Central memory CD8-positive, alpha-beta T cell (primary cell): Measurements from ENCODE around the gene TTBK1.
"Not testable (repeated sequence)": the region's sequence is repeated elsewhere in the genome, so short reads cannot be mapped to it uniquely, and the experiment has no call there.

Experiments
- ATAC-seq: fragments of 150-1000 bp; cut with Tn5 transposase; replicated peaks from 2 replicates; pipeline ENCODE4 v1.10.0; 2022; ENCODE audit warnings: mild to moderate bottlenecking, moderate FRiP score, moderate number of reproducible peaks; ENCODE audit not compliant: poor library complexity, severe bottlenecking; ENCODE audit errors: extremely low read depth
- DNase-seq, 2 donors: peaks; one replicate each; pipeline ENCODE4 v3.0.0; 2021; ENCODE audit warnings: low spot score in 2 of 2
- H3K27ac Mint-ChIP-seq: one replicate; pipeline ENCODE4 v1.8.0; 2022; ENCODE audit warnings: low read depth, mild to moderate bottlenecking, moderate library complexity, mixed read lengths
- H3K27me3 Mint-ChIP-seq: one replicate; pipeline ENCODE4 v1.8.0; 2022; ENCODE audit warnings: mixed read lengths
- H3K36me3 Mint-ChIP-seq: one replicate; pipeline ENCODE4 v1.8.0; 2022; ENCODE audit warnings: mild to moderate bottlenecking, moderate library complexity, mixed read lengths; ENCODE audit not compliant: insufficient read depth
- H3K4me1 Mint-ChIP-seq: one replicate; pipeline ENCODE4 v1.8.0; 2022; ENCODE audit warnings: mixed read lengths
- H3K4me3 Mint-ChIP-seq: one replicate; pipeline ENCODE4 v1.8.0; 2022; ENCODE audit warnings: mild to moderate bottlenecking, moderate library complexity, mixed read lengths
- H3K9me3 Mint-ChIP-seq: one replicate; pipeline ENCODE4 v1.8.0; 2022; ENCODE audit warnings: mixed read lengths

Gene TTBK1

GRCh38 chr6:43293698-43294097, 50.4 kb downstream of the TTBK1 start:
- no peaks in the 10 kb centered on the region for H3K27me3 Mint-ChIP-seq
- H3K4me1 Mint-ChIP-seq = no peaks in the 10 kb centered on the region
- H3K36me3 Mint-ChIP-seq = no peaks in the 10 kb centered on the region
- no peak overlapping the region for H3K27ac Mint-ChIP-seq
- no peak overlapping the region for H3K4me3 Mint-ChIP-seq
- DNase-seq (no peak), ATAC-seq (no peak)
- H3K9me3 Mint-ChIP-seq = no peaks in the 10 kb centered on the region

GRCh38 chr6:43294536-43294935, 51.3 kb downstream of the TTBK1 start:
- DNase-seq (no peak), ATAC-seq (no peak)
- H3K36me3 Mint-ChIP-seq = no peaks in the 10 kb centered on the region
- H3K27ac Mint-ChIP-seq = no peak overlapping the region
- no peaks in the 10 kb centered on the region for H3K9me3 Mint-ChIP-seq
- peaks cover 1% of the 10 kb centered on the region for H3K27me3 Mint-ChIP-seq
- H3K4me3 Mint-ChIP-seq = no peak overlapping the region
- H3K4me1 Mint-ChIP-seq = no peaks in the 10 kb centered on the region

GRCh38 chr6:43295456-43295855, 52.2 kb downstream of the TTBK1 start:
- no peak overlapping the region for H3K27ac Mint-ChIP-seq
- H3K4me3 Mint-ChIP-seq = no peak overlapping the region
- no peaks in the 10 kb centered on the region for H3K9me3 Mint-ChIP-seq
- H3K27me3 Mint-ChIP-seq = peaks cover 10% of the 10 kb centered on the region
- no peaks in the 10 kb centered on the region for H3K4me1 Mint-ChIP-seq
- DNase-seq = no peak
- ATAC-seq = no peak
- no peaks in the 10 kb centered on the region for H3K36me3 Mint-ChIP-seq

GRCh38 chr6:43296780-43297497, 53.7 kb downstream of the TTBK1 start:
- peaks cover 25% of the 10 kb centered on the region for H3K27me3 Mint-ChIP-seq
- no peaks in the 10 kb centered on the region for H3K4me1 Mint-ChIP-seq
- H3K4me3 Mint-ChIP-seq = no peak overlapping the region
- ATAC-seq = no peak
- no peaks in the 10 kb centered on the region for H3K36me3 Mint-ChIP-seq
- no peak for DNase-seq
- no peaks in the 10 kb centered on the region for H3K9me3 Mint-ChIP-seq
- H3K27ac Mint-ChIP-seq = no peak overlapping the region

- Mint-ChIP-seq H3K4me3 (no peak within 1 kb of the TSS), H3K36me3 (no peaks in the 10 kb centered on the region), H3K27ac (no peak within 1 kb of the TSS), H3K9me3 (no peaks in the 10 kb centered on the region), H3K4me1 (no peaks in the 10 kb centered on the region), H3K27me3 (peaks cover 32% of the 10 kb centered on the region)
- no peak for ATAC-seq
- no peak for DNase-seq
Observed at GRCh38 chr6:43297644-43298564, 54.6 kb downstream of the TTBK1 start, which contains the start of gene SLC22A7. Gene SLC22A7, plus strand, starts transcription at chr6:43298260. Its CDS starts 99 bp downstream, at chr6:43298359.

- no peaks in the 10 kb centered on the region for H3K36me3 Mint-ChIP-seq
- no peak overlapping the region for H3K4me3 Mint-ChIP-seq
- no peak overlapping the region for H3K27ac Mint-ChIP-seq
- ATAC-seq (no peak), DNase-seq (no peak)
- H3K27me3 Mint-ChIP-seq = peaks cover 32% of the 10 kb centered on the region
- no peaks in the 10 kb centered on the region for H3K4me1 Mint-ChIP-seq
- H3K9me3 Mint-ChIP-seq = no peaks in the 10 kb centered on the region
Observed at GRCh38 chr6:43298565-43299337, 55.5 kb downstream of the TTBK1 start.

GRCh38 chr6:43299338-43300293, 56.3 kb downstream of the TTBK1 start:
- Mint-ChIP-seq H3K4me1 (no peaks in the 10 kb centered on the region), H3K27ac (no peak overlapping the region)

GRCh38 chr6:43301081-43301870, 58.0 kb downstream of the TTBK1 start:
- no peak for ATAC-seq
- DNase-seq = no peak
- Mint-ChIP-seq H3K9me3 (no peaks in the 10 kb centered on the region), H3K36me3 (no peaks in the 10 kb centered on the region), H3K27me3 (peaks cover 32% of the 10 kb centered on the region), H3K4me1 (no peaks in the 10 kb centered on the region), H3K4me3 (no peak overlapping the region), H3K27ac (no peak overlapping the region)

More at GRCh38 chr6:43299338-43300293, 56.3 kb downstream of the TTBK1 start:
- Mint-ChIP-seq H3K36me3 (no peaks in the 10 kb centered on the region), H3K9me3 (no peaks in the 10 kb centered on the region), H3K27me3 (peaks cover 32% of the 10 kb centered on the region), H3K4me3 (no peak overlapping the region)
- DNase-seq = no peak
- no peak for ATAC-seq

- Mint-ChIP-seq H3K27ac (no peak overlapping the region), H3K4me3 (no peak overlapping the region), H3K36me3 (no peaks in the 10 kb centered on the region), H3K4me1 (peaks cover 2% of the 10 kb centered on the region), H3K9me3 (no peaks in the 10 kb centered on the region), H3K27me3 (peaks cover 33% of the 10 kb centered on the region)
- ATAC-seq (no peak), DNase-seq (no peak)
Observed at GRCh38 chr6:43302126-43302525, 58.8 kb downstream of the TTBK1 start.

- H3K4me1 Mint-ChIP-seq, H3K4me3 Mint-ChIP-seq, DNase-seq, H3K36me3 Mint-ChIP-seq, H3K27ac Mint-ChIP-seq, H3K9me3 Mint-ChIP-seq, ATAC-seq: not testable (repeated sequence)
- peaks cover 39% of the 10 kb centered on the region for H3K27me3 Mint-ChIP-seq
Observed at GRCh38 chr6:43303006-43303405, 59.7 kb downstream of the TTBK1 start.

GRCh38 chr6:43303751-43304331, 60.6 kb downstream of the TTBK1 start:
- H3K27ac Mint-ChIP-seq = no peak overlapping the region
- H3K27me3 Mint-ChIP-seq = peaks cover 39% of the 10 kb centered on the region
- no peaks in the 10 kb centered on the region for H3K36me3 Mint-ChIP-seq
- DNase-seq (no peak), ATAC-seq (no peak)
- peaks cover 11% of the 10 kb centered on the region for H3K4me1 Mint-ChIP-seq
- H3K4me3 Mint-ChIP-seq = no peak overlapping the region
- no peaks in the 10 kb centered on the region for H3K9me3 Mint-ChIP-seq
